Mesodermal cell (in vitro differentiated cells): ENCODE measurements around the gene PPP1R3F.

ENCODE experiments used
- H3K27ac ChIP-seq: 2 replicates; pipeline ENCODE4 v1.7.0; 2013; ENCODE audit warnings: mild to moderate bottlenecking, low read depth, low read length, moderate library complexity; ENCODE audit not compliant: severe bottlenecking
- H3K36me3 ChIP-seq: 2 replicates; pipeline ENCODE4 v1.7.1; 2013; ENCODE audit warnings: mild to moderate bottlenecking, low read length, moderate library complexity; ENCODE audit not compliant: control insufficient read depth, insufficient read depth
- H3K4me1 ChIP-seq: one replicate; pipeline ENCODE4 v1.7.1; 2013; ENCODE audit warnings: mild to moderate bottlenecking, low read length; ENCODE audit not compliant: insufficient read depth, control insufficient read depth, poor library complexity, severe bottlenecking
- H3K4me3 ChIP-seq: 2 replicates; pipeline ENCODE4 v1.7.0; 2013; ENCODE audit warnings: low read length, control low read depth, mild to moderate bottlenecking; ENCODE audit not compliant: insufficient read depth, poor library complexity, severe bottlenecking; ENCODE audit errors: extremely low read depth
- H3K9me3 ChIP-seq: 2 replicates; pipeline ENCODE4 v1.7.1; 2013; ENCODE audit warnings: mild to moderate bottlenecking, low read length, moderate library complexity; ENCODE audit not compliant: control insufficient read depth
- WGBS, 2 experiments: methylation state at CpG; one replicate each; pipeline ENCODE4 v1.1.5; 2013; ENCODE audit warnings: missing lambda C conversion rate in 2 of 2; ENCODE audit not compliant: insufficient coverage in 2 of 2; 5-methylcytosine and 5-hydroxymethylcytosine counted together

PPP1R3F gene

DNA sequence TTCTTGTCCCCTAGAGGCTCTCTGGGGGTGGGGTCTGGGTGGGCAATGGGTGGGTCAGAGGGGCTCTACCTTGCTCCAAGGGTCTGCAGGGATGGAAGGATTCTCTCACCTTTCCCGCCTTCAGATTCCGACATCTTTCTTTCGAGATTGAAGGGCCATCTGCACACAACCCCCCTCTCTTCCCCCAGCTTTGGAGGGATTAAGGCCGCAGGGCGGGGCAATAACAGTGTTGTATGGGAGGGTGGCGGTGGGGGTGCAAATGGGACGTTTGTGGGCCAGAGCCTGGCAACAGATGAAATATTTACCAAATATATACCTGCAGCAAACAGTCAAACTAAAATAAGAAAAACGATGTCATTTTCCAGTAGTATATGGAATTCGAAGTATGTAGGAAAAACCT is 36.4 kb upstream of the PPP1R3F start, which contains the start of gene CACNA1F:
Gene CACNA1F (minus strand): TSS at position 165 of the 400 bp plus-strand sequence. CDS start 31 bp downstream, at position 134.
- no peak within 1 kb of the TSS for H3K27ac ChIP-seq
- H3K36me3 ChIP-seq = no peaks in the 10 kb centered on the region
- WGBS, 2 experiments = no CpG with 5 or more reads among the region's 9 CpGs
- no peak within 1 kb of the TSS for H3K4me3 ChIP-seq
- H3K9me3 ChIP-seq = no peaks in the 10 kb centered on the region
- no peaks in the 10 kb centered on the region for H3K4me1 ChIP-seq

DNA sequence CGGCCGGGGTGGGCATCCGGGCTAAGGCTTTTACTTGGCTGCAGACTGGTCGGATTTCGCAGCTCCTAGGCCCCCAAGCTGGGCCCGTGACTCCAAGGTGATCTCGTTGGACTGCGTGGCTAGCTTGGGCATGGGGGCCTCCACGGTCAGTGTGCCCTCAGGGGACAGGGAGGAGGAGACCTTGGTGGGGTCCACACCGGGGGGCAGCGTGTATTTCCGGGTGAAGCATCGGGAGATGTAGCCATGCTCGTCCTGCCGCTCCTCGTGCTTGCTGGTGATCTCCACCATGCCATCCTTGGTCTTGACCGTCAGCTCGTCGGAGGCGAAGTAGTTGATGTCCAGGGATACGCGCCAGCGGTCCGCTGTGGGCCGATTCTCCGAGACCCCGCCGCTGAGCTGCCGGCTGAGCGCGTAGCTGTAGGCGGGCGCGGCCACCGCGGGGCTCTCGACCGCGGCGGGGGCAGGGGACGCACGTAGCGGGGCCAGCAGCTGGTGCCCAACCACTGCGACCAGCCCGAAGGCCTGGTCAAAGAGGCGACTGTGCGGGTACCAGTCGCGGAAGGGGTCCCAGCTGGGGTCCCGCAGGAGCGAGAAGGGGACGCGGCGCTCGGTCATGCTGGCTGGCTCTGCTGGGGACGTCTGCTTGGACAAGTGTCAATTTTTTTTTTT is 35.6 kb upstream of the PPP1R3F start:
- H3K27ac ChIP-seq = no peak overlapping the region
- H3K4me1 ChIP-seq = no peaks in the 10 kb centered on the region
- no peak overlapping the region for H3K4me3 ChIP-seq
- H3K36me3 ChIP-seq = no peaks in the 10 kb centered on the region
- WGBS, 2 experiments = 92 to 96% methylated on average over 13 to 34 of the region's 56 CpGs
- no peaks in the 10 kb centered on the region for H3K9me3 ChIP-seq

DNA sequence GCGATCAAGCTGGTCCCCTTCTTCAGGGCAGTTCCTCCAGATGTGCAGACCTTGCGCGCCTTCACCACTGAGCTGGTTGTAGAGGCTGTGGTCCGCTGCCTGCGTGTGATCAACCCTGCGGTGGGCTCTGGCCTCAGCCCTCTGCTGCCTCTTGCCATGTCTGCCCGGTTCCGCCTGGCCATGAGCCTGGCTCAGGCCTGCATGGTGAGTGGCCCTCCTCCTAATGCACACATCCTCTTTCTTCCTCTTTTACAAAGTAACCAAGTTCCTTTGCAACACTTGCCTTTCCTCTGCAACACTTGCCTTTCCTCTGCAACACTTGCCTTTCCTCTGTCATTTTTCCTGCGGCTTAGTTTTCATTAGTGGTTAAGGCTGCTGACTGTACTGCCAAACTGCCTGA is 32.5 kb upstream of the PPP1R3F start:
- 86 to 97% methylated on average over 3 to 6 of the region's 9 CpGs for WGBS, 2 experiments
- Histone ChIP-seq H3K36me3 (no peaks in the 10 kb centered on the region), H3K4me3 (no peak overlapping the region), H3K27ac (no peak overlapping the region), H3K9me3 (no peaks in the 10 kb centered on the region), H3K4me1 (no peaks in the 10 kb centered on the region)

DNA sequence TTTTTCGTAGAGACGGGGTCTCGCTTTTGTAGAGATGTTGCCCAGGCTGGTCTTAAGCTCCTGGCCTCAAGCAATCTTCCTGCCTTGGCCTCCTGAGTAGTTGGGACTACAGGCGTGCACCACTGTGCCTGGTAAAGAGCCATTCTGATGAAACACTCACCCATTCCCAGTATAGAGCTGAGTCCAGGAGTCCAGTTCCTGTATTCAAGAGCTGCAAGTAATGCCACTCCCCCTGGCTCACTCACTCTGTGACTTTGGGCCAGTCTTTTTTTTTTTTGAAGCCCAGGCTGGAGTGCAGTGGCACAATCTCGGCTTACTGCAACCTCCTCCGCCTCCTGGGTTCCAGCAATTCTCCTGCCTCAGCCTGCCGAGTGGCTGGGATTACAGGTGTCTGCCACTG is 30.9 kb upstream of the PPP1R3F start:
- Histone ChIP-seq H3K36me3 (peaks cover 3% of the 10 kb centered on the region), H3K4me3 (no peak overlapping the region), H3K9me3 (no peaks in the 10 kb centered on the region), H3K27ac (no peak overlapping the region), H3K4me1 (no peaks in the 10 kb centered on the region)
- WGBS, 2 experiments = 88 to 100% methylated on average over 1 to 3 of the region's 7 CpGs

DNA sequence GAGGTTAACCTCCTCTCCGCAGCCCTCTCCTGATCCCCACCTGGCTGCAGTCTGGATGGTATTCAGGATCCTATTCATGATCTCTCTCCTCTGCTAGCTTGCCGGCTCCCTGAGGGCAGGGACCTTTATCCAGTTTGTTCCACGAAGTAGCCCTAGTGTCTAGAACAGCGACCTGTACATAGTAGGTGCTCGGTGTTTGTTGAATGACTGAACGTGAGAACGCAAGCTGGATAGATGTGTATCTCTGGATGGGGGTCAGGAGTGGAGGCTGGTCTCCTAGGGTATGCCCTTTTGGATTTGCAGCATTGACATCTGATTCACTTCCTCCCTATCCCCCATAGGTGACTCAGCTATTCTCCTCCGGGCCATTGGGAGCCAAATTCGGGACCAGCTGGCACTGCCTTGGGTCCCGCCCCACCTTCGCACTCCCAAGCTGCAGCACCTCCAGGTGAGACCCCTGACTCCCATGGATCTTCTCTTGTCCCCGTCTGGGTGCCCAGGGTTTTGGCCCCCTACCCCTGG is 27.0 kb upstream of the PPP1R3F start:
- Histone ChIP-seq H3K4me3 (no peak overlapping the region), H3K4me1 (no peaks in the 10 kb centered on the region), H3K27ac (no peak overlapping the region), H3K9me3 (no peaks in the 10 kb centered on the region), H3K36me3 (peaks cover 11% of the 10 kb centered on the region)
- 88 to 96% methylated on average over 4 to 8 of the region's 12 CpGs for WGBS, 2 experiments

DNA sequence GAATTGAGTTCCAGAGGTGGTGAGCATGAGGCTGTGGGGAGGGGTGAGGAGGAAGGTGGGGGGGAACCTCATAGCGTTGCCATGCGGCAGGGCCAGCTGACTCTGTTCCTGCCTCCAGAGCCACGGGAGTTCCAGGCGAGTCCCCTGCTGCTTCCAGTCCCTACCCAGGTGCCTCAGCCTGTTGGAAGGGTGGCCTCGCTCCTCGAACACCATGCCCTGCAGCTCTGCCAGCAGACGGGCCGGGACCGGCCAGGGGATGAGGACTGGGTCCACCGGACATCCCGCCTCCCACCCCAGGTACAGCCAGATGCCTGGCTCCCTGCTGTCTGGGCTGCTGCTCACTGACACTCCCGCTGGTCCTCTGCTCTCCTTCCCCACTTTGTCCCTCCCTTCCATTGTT is 26.4 kb upstream of the PPP1R3F start:
- H3K27ac ChIP-seq = no peak overlapping the region
- H3K4me3 ChIP-seq = no peak overlapping the region
- no peaks in the 10 kb centered on the region for H3K9me3 ChIP-seq
- peaks cover 11% of the 10 kb centered on the region for H3K36me3 ChIP-seq
- 100% methylated on average over 3 to 7 of the region's 12 CpGs for WGBS, 2 experiments
- H3K4me1 ChIP-seq = no peaks in the 10 kb centered on the region

DNA sequence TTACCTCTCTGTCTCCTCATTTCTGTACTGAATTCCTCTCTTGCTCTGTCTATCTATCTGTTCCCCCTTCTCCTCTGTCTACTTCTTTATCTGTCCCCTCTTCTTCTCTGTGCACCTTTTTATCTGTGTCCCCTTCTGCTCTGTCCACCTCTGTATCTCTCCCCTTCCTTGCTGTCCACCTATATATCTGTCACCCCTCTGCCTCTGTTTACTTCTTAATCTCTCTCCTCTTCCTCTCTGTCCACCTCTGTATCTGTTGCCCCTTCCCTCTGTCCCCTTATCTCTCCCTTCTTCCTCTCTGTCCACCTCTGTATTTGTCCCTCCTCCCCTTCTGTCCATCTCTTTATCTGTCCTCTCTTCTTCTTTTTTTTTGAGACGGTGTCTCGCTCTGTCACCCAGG is 25.4 kb upstream of the PPP1R3F start:
- Histone ChIP-seq H3K4me3 (no peak overlapping the region), H3K27ac (no peak overlapping the region), H3K9me3 (no peaks in the 10 kb centered on the region), H3K4me1 (no peaks in the 10 kb centered on the region), H3K36me3 (peaks cover 11% of the 10 kb centered on the region)
- WGBS, 2 experiments = 100% methylated on average over 1 to 2 of the region's 2 CpGs

DNA sequence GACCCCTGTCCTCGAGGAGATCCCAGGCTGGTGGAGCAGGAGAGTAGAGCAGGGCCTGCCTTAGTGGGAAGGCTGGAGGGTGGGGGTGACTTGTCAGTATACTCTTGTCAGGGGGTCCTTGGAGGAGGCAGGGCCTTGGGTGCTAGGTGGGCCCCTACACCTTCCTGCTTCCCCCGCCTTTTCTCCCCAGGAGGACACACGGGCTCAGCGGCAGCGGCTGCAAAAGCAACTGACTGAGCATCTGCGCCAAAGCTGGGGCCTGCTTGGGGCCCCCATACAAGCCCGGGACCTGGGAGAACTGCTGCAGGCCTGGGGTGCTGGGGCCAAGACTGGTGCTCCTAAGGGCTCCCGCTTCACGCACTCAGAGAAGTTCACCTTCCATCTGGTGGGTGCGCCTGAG is 23.1 kb upstream of the PPP1R3F start:
- no peak overlapping the region for H3K27ac ChIP-seq
- H3K4me1 ChIP-seq = no peaks in the 10 kb centered on the region
- H3K9me3 ChIP-seq = no peaks in the 10 kb centered on the region
- WGBS, 2 experiments = 80% methylated on average over 1 of the region's 10 CpGs; no CpG with 5 or more reads in 1 of the 2 experiments
- H3K4me3 ChIP-seq = no peak overlapping the region
- peaks cover 15% of the 10 kb centered on the region for H3K36me3 ChIP-seq

DNA sequence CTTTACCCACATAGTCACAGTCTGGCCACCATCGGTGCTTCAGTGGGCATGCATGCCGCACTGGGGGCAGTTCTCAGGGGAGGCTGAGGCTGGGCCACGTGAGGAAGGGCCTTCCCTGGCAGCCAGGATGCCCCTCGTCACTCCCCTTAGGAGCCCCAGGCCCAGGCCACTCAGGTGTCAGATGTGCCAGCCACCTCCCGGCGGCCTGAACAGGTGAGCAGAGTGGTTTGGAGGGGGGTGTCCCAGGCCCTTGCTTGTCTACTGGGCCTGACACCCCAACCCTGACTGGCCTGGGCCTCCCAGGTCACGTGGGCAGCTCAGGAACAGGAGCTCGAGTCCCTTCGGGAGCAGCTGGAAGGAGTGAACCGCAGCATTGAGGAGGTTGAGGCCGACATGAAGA is 22.2 kb upstream of the PPP1R3F start:
- Histone ChIP-seq H3K27ac (no peak overlapping the region), H3K4me1 (no peaks in the 10 kb centered on the region), H3K9me3 (no peaks in the 10 kb centered on the region), H3K36me3 (peaks cover 15% of the 10 kb centered on the region), H3K4me3 (no peak overlapping the region)
- 88% methylated on average over 5 of the region's 11 CpGs; no CpG with 5 or more reads in 1 of the 2 experiments for WGBS, 2 experiments

DNA sequence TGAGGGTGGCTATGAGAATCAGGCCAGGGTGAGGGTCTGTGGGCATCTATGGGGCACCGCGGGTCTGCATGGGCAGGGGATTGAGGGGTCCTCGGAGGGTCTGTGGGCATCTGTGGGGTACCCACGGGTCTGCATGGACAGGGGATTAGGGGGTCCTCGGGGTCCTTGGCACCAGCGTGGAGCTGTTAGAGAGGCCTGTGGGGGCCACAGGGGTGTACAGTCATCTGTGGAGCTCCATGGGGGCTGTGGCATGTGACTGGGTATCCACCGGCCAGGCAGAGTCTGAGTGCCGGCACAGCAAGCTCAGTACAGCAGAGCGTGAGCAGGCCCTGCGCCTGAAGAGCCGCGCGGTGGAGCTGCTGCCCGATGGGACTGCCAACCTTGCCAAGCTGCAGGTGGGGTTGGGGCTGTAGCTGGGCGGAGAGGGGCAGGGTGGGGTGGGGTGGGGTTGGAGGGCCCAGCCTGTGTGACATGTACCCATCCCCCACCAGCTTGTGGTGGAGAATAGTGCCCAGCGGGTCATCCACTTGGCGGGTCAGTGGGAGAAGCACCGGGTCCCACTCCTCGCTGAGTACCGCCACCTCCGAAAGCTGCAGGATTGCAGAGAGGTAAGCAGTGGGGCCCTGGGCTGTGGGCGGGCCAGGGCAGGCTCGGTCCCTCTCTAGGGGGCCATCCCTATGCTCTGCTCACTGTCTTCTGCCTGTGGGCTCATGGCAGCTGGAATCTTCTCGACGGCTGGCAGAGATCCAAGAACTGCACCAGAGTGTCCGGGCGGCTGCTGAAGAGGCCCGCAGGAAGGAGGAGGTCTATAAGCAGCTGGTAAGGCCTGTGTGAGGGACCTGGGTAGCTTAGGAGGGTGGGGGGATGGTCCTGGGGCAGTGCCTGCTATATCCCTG is 21.4 kb upstream of the PPP1R3F start:
- Histone ChIP-seq H3K36me3 (peaks cover 11% of the 10 kb centered on the region), H3K4me3 (no peak overlapping the region), H3K9me3 (no peaks in the 10 kb centered on the region), H3K27ac (no peak overlapping the region), H3K4me1 (no peaks in the 10 kb centered on the region)
- 93 to 100% methylated on average over 3 to 4 of the region's 28 CpGs for WGBS, 2 experiments
